Muscle layer of duodenum (tissue), 2 donors: Measurements from ENCODE around the gene USP21.
A peak's percentile ranks its signal among the peaks of the same experiment; 100 is the strongest.

Source experiments
- H3K27ac ChIP-seq: one replicate; pipeline ENCODE4 v1.7.0; 2013; ENCODE audit warnings: mild to moderate bottlenecking, low read length
- H3K27me3 ChIP-seq: one replicate; pipeline ENCODE4 v1.7.0; 2013; ENCODE audit warnings: low read depth, mild to moderate bottlenecking, control low read depth, low read length
- H3K36me3 ChIP-seq, 2 donors: one replicate each; pipeline ENCODE4 v1.7.0; 2013; ENCODE audit warnings: low read length in 2 of 2, control low read depth in 1 of 2, mild to moderate bottlenecking in 1 of 2; ENCODE audit not compliant: insufficient read depth in 2 of 2, control insufficient read depth in 1 of 2
- H3K4me1 ChIP-seq, 2 donors: one replicate each; pipeline ENCODE4 v1.7.0; 2013; ENCODE audit warnings: low read length in 2 of 2, mild to moderate bottlenecking in 2 of 2, control low read depth in 1 of 2, moderate library complexity in 1 of 2; ENCODE audit not compliant: insufficient read depth in 2 of 2, control insufficient read depth in 1 of 2
- H3K4me3 ChIP-seq, 2 donors: one replicate each; pipeline ENCODE4 v1.7.0; 2013; ENCODE audit warnings: low read length in 2 of 2, low read depth in 1 of 2, mild to moderate bottlenecking in 1 of 2
- H3K9me3 ChIP-seq, 2 donors: one replicate each; pipeline ENCODE4 v1.7.0; 2013; ENCODE audit warnings: low read length in 2 of 2, control low read depth in 1 of 2, mild to moderate bottlenecking in 1 of 2; ENCODE audit not compliant: control insufficient read depth in 1 of 2
- donor health status: healthy.

The USP21 gene

GRCh38 chr1:161196521-161197451 is 37.5 kb downstream of the USP21 start:
- peak overlapping the region; percentile 60 to 68 for H3K4me3 ChIP-seq

GRCh38 chr1:161197560-161198193 is 38.4 kb downstream of the USP21 start:
- Histone ChIP-seq H3K27ac (peak overlapping the region; percentile 85), H3K4me1 (peaks cover 22 to 47% of the 10 kb centered on the region in 2 donors), H3K9me3 (no peaks in the 10 kb centered on the region), H3K36me3 (peaks cover 4 to 8% of the 10 kb centered on the region in 2 donors), H3K4me3 (peak overlapping the region; percentile 60 to 68), H3K27me3 (no peaks in the 10 kb centered on the region)

More at GRCh38 chr1:161196521-161197451, 37.5 kb downstream of the USP21 start:
- H3K36me3 ChIP-seq: peaks cover 8 to 11% of the 10 kb centered on the region in 2 donors
- no peaks in the 10 kb centered on the region for H3K27me3 ChIP-seq
- no peaks in the 10 kb centered on the region for H3K9me3 ChIP-seq
- peaks cover 25 to 50% of the 10 kb centered on the region in 2 donors for H3K4me1 ChIP-seq
- H3K27ac ChIP-seq: peak overlapping the region; percentile 85

GRCh38 chr1:161198194-161198896 is 39.0 kb downstream of the USP21 start:
- Histone ChIP-seq H3K36me3 (peaks cover 4 to 8% of the 10 kb centered on the region in 2 donors), H3K9me3 (no peaks in the 10 kb centered on the region), H3K4me1 (peaks cover 18 to 47% of the 10 kb centered on the region in 2 donors), H3K27me3 (no peaks in the 10 kb centered on the region), H3K27ac (peak overlapping the region; percentile 95), H3K4me3 (peak overlapping the region; percentile 60 to 68)

GRCh38 chr1:161198897-161199431 is 39.7 kb downstream of the USP21 start, which contains the start of gene ADAMTS4:
ADAMTS4 (minus strand) TSS chr1:161199054; CDS start chr1:161198627, 427 bp downstream.
- Histone ChIP-seq H3K9me3 (no peaks in the 10 kb centered on the region), H3K4me3 (peak within 1 kb of the TSS; percentile 60 to 68), H3K4me1 (peaks cover 18 to 51% of the 10 kb centered on the region in 2 donors), H3K27me3 (no peaks in the 10 kb centered on the region), H3K36me3 (peaks cover 8% of the 10 kb centered on the region in 2 donors), H3K27ac (peak within 1 kb of the TSS; percentile 95)

GRCh38 chr1:161199506-161200139 is 40.3 kb downstream of the USP21 start:
- Histone ChIP-seq H3K9me3 (no peaks in the 10 kb centered on the region), H3K4me3 (peak overlapping the region in 1 of 2 donors; percentile 17), H3K4me1 (peaks cover 18 to 51% of the 10 kb centered on the region in 2 donors), H3K36me3 (peaks cover 8 to 14% of the 10 kb centered on the region in 2 donors), H3K27me3 (no peaks in the 10 kb centered on the region), H3K27ac (peak overlapping the region; percentile 95)

- Histone ChIP-seq H3K9me3 (no peaks in the 10 kb centered on the region), H3K27ac (peak overlapping the region; percentile 95), H3K4me3 (peak overlapping the region in 1 of 2 donors; percentile 89), H3K4me1 (peaks cover 15 to 51% of the 10 kb centered on the region in 2 donors), H3K27me3 (no peaks in the 10 kb centered on the region), H3K36me3 (peaks cover 5 to 14% of the 10 kb centered on the region in 2 donors)
Observed at GRCh38 chr1:161200421-161200991, 41.2 kb downstream of the USP21 start.

GRCh38 chr1:161200992-161201835 is 41.9 kb downstream of the USP21 start:
- no peaks in the 10 kb centered on the region for H3K9me3 ChIP-seq
- peaks cover 10 to 18% of the 10 kb centered on the region in 2 donors for H3K36me3 ChIP-seq
- no peaks in the 10 kb centered on the region for H3K27me3 ChIP-seq
- peaks cover 13 to 51% of the 10 kb centered on the region in 2 donors for H3K4me1 ChIP-seq
- H3K4me3 ChIP-seq: peak overlapping the region; percentile 89 to 90
- H3K27ac ChIP-seq: peak overlapping the region; percentile 95

GRCh38 chr1:161201836-161202712 is 42.8 kb downstream of the USP21 start, which contains the start of gene NDUFS2:
NDUFS2 (plus strand) TSS chr1:161202367; CDS start chr1:161202386, 19 bp downstream.
- no peaks in the 10 kb centered on the region for H3K27me3 ChIP-seq
- peaks cover 13 to 44% of the 10 kb centered on the region in 2 donors for H3K4me1 ChIP-seq
- H3K36me3 ChIP-seq: peaks cover 18 to 27% of the 10 kb centered on the region in 2 donors
- H3K4me3 ChIP-seq: peak within 1 kb of the TSS; percentile 89 to 90
- H3K27ac ChIP-seq: peak within 1 kb of the TSS; percentile 95
- H3K9me3 ChIP-seq: no peaks in the 10 kb centered on the region
